GM23338 (cell line): ENCODE data around the gene CAPN10. TPM values are rescaled to one million over a fixed set of nuclear protein-coding genes. Genes with fewer than 3 reads are reported as not detected.

Source experiments
- ATAC-seq: fragments of 200-7000 bp; cut with Tn5 transposase; 3 replicates; pipeline ENCODE4 v1.9.1; 2020
- DNase-seq: peaks from one replicate; pipeline ENCODE4 v3.0.0-alpha.2; 2015; ENCODE audit warnings: low spot score
- H2AFZ ChIP-seq: fragments of 200-600 bp; sonication (generic); 2 replicates; pipeline ENCODE4 v1.8.0; 2016; ENCODE audit warnings: antibody characterized with exemption, mild to moderate bottlenecking, moderate library complexity
- H3F3A ChIP-seq: fragments of 200-600 bp; sonication (generic); replicated peaks from 2 replicates; pipeline ENCODE4 v1.8.0; 2017; ENCODE audit warnings: antibody characterized with exemption, mixed run types, low read depth
- H3K27ac ChIP-seq: fragments of 200-600 bp; sonication (generic); 2 replicates; pipeline ENCODE4 v1.6.1; 2016; ENCODE audit warnings: low read depth
- H3K27me3 ChIP-seq: fragments of 200-600 bp; sonication (generic); 2 replicates; pipeline ENCODE4 v1.8.0; 2016; ENCODE audit warnings: mild to moderate bottlenecking, mixed run types, moderate library complexity; ENCODE audit not compliant: insufficient read depth
- H3K36me3 ChIP-seq: fragments of 200-600 bp; sonication (generic); 2 replicates; pipeline ENCODE4 v1.8.0; 2016; ENCODE audit warnings: mild to moderate bottlenecking; ENCODE audit not compliant: insufficient read depth
- H3K4me1 ChIP-seq: fragments of 200-600 bp; sonication (generic); 2 replicates; pipeline ENCODE4 v1.8.0; 2016; ENCODE audit warnings: mild to moderate bottlenecking, moderate library complexity; ENCODE audit not compliant: insufficient read depth
- H3K4me2 ChIP-seq: fragments of 200-600 bp; sonication (generic); 2 replicates; pipeline ENCODE4 v1.7.1; 2017; ENCODE audit warnings: mixed run types
- H3K4me3 ChIP-seq: fragments of 200-600 bp; sonication (generic); 2 replicates; pipeline ENCODE4 v1.6.1; 2016; ENCODE audit warnings: mixed run types
- H3K79me2 ChIP-seq: fragments of 200-600 bp; sonication (generic); replicated peaks from 2 replicates; pipeline ENCODE4 v1.8.0; 2017; ENCODE audit warnings: mild to moderate bottlenecking; ENCODE audit not compliant: insufficient read depth
- H3K9me2 ChIP-seq: fragments of 200-600 bp; sonication (generic); 2 replicates; pipeline ENCODE4 v1.8.0; 2017; ENCODE audit not compliant: insufficient read depth
- H4K20me1 ChIP-seq: fragments of 200-600 bp; sonication (generic); replicated peaks from 2 replicates; pipeline ENCODE4 v1.8.0; 2017; ENCODE audit warnings: mild to moderate bottlenecking; ENCODE audit not compliant: insufficient read depth
- H3K27ac Mint-ChIP-seq: 2 replicates; pipeline ENCODE4 v1.8.0; 2020; ENCODE audit warnings: inconsistent platforms, mild to moderate bottlenecking, moderate library complexity, mixed read lengths
- H3K27me3 Mint-ChIP-seq: 3 replicates; pipeline ENCODE4 v1.8.0; 2022; ENCODE audit warnings: low read depth, mild to moderate bottlenecking, moderate library complexity, mixed read lengths, inconsistent platforms; ENCODE audit not compliant: insufficient read depth, poor library complexity
- H3K36me3 Mint-ChIP-seq: 3 replicates; pipeline ENCODE4 v1.8.0; 2021; ENCODE audit warnings: low read depth, mild to moderate bottlenecking, inconsistent platforms, moderate library complexity, mixed read lengths
- H3K4me1 Mint-ChIP-seq: 3 replicates; pipeline ENCODE4 v1.8.0; 2020; ENCODE audit warnings: mild to moderate bottlenecking, inconsistent platforms, mixed read lengths
- H3K4me3 Mint-ChIP-seq: 3 replicates; pipeline ENCODE4 v1.8.0; 2021; ENCODE audit warnings: moderate library complexity, mild to moderate bottlenecking, inconsistent platforms, mixed read lengths
- H3K9me3 Mint-ChIP-seq: 3 replicates; pipeline ENCODE4 v1.8.0; 2020; ENCODE audit warnings: moderate library complexity, mild to moderate bottlenecking, inconsistent platforms, mixed read lengths
- CREB1 ChIP-seq: fragments of 250-450 bp; sonication (Bioruptor Pico); IDR thresholded peaks from 2 replicates; pipeline ENCODE4 v1.5.0; 2020; ENCODE audit warnings: low read depth, mild to moderate bottlenecking, moderate library complexity
- EZH2 ChIP-seq: fragments of 200-600 bp; sonication (generic); IDR thresholded peaks from one replicate; pipeline ENCODE4 v1.8.0; 2017; ENCODE audit warnings: antibody characterized with exemption, mild to moderate bottlenecking, low read depth; ENCODE audit not compliant: unreplicated experiment
- EZH2phosphoT487 ChIP-seq: fragments of 200-600 bp; sonication (generic); IDR thresholded peaks from one replicate; pipeline ENCODE4 v1.8.1; 2018; ENCODE audit warnings: antibody characterized with exemption; ENCODE audit not compliant: unreplicated experiment
- JUNB ChIP-seq: IDR thresholded peaks from one replicate; pipeline ENCODE4 v1.6.1; 2016; ENCODE audit warnings: antibody characterized with exemption; ENCODE audit not compliant: unreplicated experiment
- NANOG ChIP-seq: IDR thresholded peaks from 2 replicates; pipeline ENCODE4 v1.6.1; 2016; ENCODE audit warnings: antibody characterized with exemption, borderline replicate concordance
- POLR2AphosphoS5 ChIP-seq: IDR thresholded peaks from 2 replicates; pipeline ENCODE4 v1.6.1; 2016; ENCODE audit warnings: antibody characterized with exemption, low read depth
- STAT1 ChIP-seq: IDR thresholded peaks from one replicate; pipeline ENCODE4 v1.6.1; 2016; ENCODE audit warnings: antibody characterized with exemption; ENCODE audit not compliant: unreplicated experiment
- ZNF114 ChIP-seq: fragments of 250-450 bp; sonication (Bioruptor Pico); IDR thresholded peaks from 2 replicates; pipeline ENCODE4 v1.5.0; 2020; ENCODE audit warnings: mild to moderate bottlenecking, moderate library complexity
- ZNF331 ChIP-seq: fragments of 250-450 bp; sonication (Bioruptor Pico); IDR thresholded peaks from 2 replicates; pipeline ENCODE4 v1.5.0; 2020; ENCODE audit warnings: low read depth, mild to moderate bottlenecking, moderate library complexity
- polyA plus RNA-seq: library from polyadenylated mRNA; unstranded; fragments of >200 nt; fragmentation: Nextera tagmentation; extraction: Ambion mirVana; gene quantifications from 2 replicates; pipeline ENCODE4 v1.2.1, GENCODE V29; 2016
- total RNA-seq: library from RNA; depleted of rRNA; stranded (reverse); fragments of >200 nt; shearing (Covaris generic); gene quantifications from 2 replicates; pipeline ENCODE4 v1.2.3, GENCODE V29; 2014
- TF ChIP-seq, protein P1 (sequence below): IDR thresholded peaks from one replicate; pipeline ENCODE4 v1.6.1; 2018; ENCODE audit warnings: antibody characterized with exemption; ENCODE audit not compliant: unreplicated experiment
- TF ChIP-seq, protein P2 (sequence below): fragments of 250-450 bp; sonication (Bioruptor Pico); IDR thresholded peaks from 2 replicates; pipeline ENCODE4 v1.5.0; 2020; ENCODE audit warnings: mild to moderate bottlenecking, moderate library complexity
- TF ChIP-seq, protein P3 (sequence below): IDR thresholded peaks from 2 replicates; pipeline ENCODE4 v1.6.1; 2016; ENCODE audit warnings: antibody characterized with exemption
- TF ChIP-seq, protein P4 (sequence below), 2 experiments: fragments of 200-600 bp in 1 of 2; sonication (generic) in 1 of 2; conservative IDR thresholded peaks; 2 replicates each; pipeline versions ENCODE4 v1.5.1 to v1.6.1; 2016 to 2017; ENCODE audit warnings: antibody characterized with exemption in 2 of 2, low read depth in 2 of 2, mild to moderate bottlenecking in 2 of 2, moderate library complexity in 1 of 2

The CAPN10 gene
- total and polyA plus RNA-seq, 2 experiments from 2014 or later, result 30.2 to 59.8 TPM

DNA sequence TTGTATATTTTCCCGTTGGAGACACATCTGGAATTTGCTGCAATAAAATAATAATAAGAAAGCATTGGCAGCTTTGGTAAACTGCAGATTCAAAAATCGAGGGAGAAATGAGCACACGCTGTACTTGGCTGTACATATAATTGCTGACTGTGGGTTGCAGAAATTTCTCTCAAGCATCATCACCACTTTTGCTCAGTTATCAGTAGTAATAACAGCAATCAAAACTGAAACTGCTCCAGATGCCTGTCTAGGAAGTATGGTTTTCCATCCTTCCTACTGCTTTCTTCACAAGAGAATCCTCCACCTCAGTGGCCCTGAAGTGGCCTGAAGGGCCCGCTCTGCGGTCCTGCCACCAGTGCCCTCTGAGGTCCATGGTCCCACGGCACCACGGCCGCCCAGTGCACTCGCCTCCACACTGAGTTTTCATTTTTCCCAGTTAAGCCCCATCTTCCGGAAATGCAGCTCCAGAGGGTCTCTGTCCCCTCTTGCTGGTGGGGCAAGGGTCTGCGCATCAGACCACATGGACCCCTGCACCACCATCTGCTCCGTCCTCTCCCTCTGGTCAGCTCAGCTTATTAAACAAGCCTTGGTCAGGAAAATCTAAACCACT is 22.5 kb upstream of the CAPN10 start:
- H3K4me1 ChIP-seq, result peaks cover 15% of the 10 kb centered on the region
- Mint-ChIP-seq H3K36me3 (peaks cover 5% of the 10 kb centered on the region; the same call in 1 of the 3 replicates), H3K4me1 (peaks cover 35% of the 10 kb centered on the region), H3K4me3 (no peak overlapping the region; the same call in 2 of the 3 replicates), H3K27ac (no peak overlapping the region), H3K27me3 (peaks cover 32% of the 10 kb centered on the region), H3K9me3 (no peaks in the 10 kb centered on the region; the same call in 2 of the 3 replicates)
- peaks cover 9% of the 10 kb centered on the region; the same call in 1 of the 2 replicates for H3K79me2 ChIP-seq
- ATAC-seq, result no peak
- H3K36me3 ChIP-seq, result no peaks in the 10 kb centered on the region
- DNase-seq, result no peak
- H3F3A ChIP-seq, result peaks cover 10% of the 10 kb centered on the region; the same call in 1 of the 2 replicates
- H3K4me3 ChIP-seq, result no peak overlapping the region
- no peak overlapping the region for H3K4me2 ChIP-seq
- no peak for TF ChIP-seq CREB1 (CRISPR knock-in tag)
- TF ChIP-seq, protein P1, sequence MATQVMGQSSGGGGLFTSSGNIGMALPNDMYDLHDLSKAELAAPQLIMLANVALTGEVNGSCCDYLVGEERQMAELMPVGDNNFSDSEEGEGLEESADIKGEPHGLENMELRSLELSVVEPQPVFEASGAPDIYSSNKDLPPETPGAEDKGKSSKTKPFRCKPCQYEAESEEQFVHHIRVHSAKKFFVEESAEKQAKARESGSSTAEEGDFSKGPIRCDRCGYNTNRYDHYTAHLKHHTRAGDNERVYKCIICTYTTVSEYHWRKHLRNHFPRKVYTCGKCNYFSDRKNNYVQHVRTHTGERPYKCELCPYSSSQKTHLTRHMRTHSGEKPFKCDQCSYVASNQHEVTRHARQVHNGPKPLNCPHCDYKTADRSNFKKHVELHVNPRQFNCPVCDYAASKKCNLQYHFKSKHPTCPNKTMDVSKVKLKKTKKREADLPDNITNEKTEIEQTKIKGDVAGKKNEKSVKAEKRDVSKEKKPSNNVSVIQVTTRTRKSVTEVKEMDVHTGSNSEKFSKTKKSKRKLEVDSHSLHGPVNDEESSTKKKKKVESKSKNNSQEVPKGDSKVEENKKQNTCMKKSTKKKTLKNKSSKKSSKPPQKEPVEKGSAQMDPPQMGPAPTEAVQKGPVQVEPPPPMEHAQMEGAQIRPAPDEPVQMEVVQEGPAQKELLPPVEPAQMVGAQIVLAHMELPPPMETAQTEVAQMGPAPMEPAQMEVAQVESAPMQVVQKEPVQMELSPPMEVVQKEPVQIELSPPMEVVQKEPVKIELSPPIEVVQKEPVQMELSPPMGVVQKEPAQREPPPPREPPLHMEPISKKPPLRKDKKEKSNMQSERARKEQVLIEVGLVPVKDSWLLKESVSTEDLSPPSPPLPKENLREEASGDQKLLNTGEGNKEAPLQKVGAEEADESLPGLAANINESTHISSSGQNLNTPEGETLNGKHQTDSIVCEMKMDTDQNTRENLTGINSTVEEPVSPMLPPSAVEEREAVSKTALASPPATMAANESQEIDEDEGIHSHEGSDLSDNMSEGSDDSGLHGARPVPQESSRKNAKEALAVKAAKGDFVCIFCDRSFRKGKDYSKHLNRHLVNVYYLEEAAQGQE, result no peak
- TF ChIP-seq, protein P2, sequence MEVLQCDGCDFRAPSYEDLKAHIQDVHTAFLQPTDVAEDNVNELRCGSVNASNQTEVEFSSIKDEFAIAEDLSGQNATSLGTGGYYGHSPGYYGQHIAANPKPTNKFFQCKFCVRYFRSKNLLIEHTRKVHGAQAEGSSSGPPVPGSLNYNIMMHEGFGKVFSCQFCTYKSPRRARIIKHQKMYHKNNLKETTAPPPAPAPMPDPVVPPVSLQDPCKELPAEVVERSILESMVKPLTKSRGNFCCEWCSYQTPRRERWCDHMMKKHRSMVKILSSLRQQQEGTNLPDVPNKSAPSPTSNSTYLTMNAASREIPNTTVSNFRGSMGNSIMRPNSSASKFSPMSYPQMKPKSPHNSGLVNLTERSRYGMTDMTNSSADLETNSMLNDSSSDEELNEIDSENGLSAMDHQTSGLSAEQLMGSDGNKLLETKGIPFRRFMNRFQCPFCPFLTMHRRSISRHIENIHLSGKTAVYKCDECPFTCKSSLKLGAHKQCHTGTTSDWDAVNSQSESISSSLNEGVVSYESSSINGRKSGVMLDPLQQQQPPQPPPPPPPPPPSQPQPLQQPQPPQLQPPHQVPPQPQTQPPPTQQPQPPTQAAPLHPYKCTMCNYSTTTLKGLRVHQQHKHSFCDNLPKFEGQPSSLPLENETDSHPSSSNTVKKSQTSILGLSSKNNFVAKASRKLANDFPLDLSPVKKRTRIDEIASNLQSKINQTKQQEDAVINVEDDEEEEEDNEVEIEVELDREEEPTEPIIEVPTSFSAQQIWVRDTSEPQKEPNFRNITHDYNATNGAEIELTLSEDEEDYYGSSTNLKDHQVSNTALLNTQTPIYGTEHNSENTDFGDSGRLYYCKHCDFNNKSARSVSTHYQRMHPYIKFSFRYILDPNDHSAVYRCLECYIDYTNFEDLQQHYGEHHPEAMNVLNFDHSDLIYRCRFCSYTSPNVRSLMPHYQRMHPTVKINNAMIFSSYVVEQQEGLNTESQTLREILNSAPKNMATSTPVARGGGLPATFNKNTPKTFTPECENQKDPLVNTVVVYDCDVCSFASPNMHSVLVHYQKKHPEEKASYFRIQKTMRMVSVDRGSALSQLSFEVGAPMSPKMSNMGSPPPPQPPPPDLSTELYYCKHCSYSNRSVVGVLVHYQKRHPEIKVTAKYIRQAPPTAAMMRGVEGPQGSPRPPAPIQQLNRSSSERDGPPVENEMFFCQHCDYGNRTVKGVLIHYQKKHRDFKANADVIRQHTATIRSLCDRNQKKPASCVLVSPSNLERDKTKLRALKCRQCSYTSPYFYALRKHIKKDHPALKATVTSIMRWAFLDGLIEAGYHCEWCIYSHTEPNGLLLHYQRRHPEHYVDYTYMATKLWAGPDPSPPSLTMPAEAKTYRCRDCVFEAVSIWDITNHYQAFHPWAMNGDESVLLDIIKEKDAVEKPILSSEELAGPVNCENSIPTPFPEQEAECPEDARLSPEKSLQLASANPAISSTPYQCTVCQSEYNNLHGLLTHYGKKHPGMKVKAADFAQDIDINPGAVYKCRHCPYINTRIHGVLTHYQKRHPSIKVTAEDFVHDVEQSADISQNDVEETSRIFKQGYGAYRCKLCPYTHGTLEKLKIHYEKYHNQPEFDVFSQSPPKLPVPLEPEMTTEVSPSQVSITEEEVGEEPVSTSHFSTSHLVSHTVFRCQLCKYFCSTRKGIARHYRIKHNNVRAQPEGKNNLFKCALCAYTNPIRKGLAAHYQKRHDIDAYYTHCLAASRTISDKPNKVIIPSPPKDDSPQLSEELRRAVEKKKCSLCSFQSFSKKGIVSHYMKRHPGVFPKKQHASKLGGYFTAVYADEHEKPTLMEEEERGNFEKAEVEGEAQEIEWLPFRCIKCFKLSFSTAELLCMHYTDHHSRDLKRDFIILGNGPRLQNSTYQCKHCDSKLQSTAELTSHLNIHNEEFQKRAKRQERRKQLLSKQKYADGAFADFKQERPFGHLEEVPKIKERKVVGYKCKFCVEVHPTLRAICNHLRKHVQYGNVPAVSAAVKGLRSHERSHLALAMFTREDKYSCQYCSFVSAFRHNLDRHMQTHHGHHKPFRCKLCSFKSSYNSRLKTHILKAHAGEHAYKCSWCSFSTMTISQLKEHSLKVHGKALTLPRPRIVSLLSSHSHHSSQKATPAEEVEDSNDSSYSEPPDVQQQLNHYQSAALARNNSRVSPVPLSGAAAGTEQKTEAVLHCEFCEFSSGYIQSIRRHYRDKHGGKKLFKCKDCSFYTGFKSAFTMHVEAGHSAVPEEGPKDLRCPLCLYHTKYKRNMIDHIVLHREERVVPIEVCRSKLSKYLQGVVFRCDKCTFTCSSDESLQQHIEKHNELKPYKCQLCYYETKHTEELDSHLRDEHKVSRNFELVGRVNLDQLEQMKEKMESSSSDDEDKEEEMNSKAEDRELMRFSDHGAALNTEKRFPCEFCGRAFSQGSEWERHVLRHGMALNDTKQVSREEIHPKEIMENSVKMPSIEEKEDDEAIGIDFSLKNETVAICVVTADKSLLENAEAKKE (CRISPR knock-in tag), result no peak
- TF ChIP-seq JUNB, result no peak
- TF ChIP-seq POLR2AphosphoS5, result no peak
- TF ChIP-seq STAT1, result no peak
- TF ChIP-seq, protein P3, sequence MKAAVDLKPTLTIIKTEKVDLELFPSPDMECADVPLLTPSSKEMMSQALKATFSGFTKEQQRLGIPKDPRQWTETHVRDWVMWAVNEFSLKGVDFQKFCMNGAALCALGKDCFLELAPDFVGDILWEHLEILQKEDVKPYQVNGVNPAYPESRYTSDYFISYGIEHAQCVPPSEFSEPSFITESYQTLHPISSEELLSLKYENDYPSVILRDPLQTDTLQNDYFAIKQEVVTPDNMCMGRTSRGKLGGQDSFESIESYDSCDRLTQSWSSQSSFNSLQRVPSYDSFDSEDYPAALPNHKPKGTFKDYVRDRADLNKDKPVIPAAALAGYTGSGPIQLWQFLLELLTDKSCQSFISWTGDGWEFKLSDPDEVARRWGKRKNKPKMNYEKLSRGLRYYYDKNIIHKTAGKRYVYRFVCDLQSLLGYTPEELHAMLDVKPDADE, result no peak
- TF ChIP-seq ZNF331 (CRISPR knock-in tag), result no peak
- TF ChIP-seq ZNF114 (CRISPR knock-in tag), result no peak
- no peak for TF ChIP-seq EZH2
- no peak for TF ChIP-seq NANOG
- TF ChIP-seq, protein P4, sequence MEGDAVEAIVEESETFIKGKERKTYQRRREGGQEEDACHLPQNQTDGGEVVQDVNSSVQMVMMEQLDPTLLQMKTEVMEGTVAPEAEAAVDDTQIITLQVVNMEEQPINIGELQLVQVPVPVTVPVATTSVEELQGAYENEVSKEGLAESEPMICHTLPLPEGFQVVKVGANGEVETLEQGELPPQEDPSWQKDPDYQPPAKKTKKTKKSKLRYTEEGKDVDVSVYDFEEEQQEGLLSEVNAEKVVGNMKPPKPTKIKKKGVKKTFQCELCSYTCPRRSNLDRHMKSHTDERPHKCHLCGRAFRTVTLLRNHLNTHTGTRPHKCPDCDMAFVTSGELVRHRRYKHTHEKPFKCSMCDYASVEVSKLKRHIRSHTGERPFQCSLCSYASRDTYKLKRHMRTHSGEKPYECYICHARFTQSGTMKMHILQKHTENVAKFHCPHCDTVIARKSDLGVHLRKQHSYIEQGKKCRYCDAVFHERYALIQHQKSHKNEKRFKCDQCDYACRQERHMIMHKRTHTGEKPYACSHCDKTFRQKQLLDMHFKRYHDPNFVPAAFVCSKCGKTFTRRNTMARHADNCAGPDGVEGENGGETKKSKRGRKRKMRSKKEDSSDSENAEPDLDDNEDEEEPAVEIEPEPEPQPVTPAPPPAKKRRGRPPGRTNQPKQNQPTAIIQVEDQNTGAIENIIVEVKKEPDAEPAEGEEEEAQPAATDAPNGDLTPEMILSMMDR (conservative IDR thresholded peaks at IDR 0.05; ENCODE audit: low read depth in 2 of 2), result no peak
- no peak for TF ChIP-seq EZH2phosphoT487
- H4K20me1 ChIP-seq, result no peaks in the 10 kb centered on the region
- H3K27me3 ChIP-seq, result peaks cover 29% of the 10 kb centered on the region
- H2AFZ ChIP-seq, result no peak overlapping the region
- no peak overlapping the region for H3K27ac ChIP-seq
- peaks cover 6% of the 10 kb centered on the region; the same call in 1 of the 2 replicates for H3K9me2 ChIP-seq
